ENCODE data around the gene PDE6B.

The PDE6B gene

DNA sequence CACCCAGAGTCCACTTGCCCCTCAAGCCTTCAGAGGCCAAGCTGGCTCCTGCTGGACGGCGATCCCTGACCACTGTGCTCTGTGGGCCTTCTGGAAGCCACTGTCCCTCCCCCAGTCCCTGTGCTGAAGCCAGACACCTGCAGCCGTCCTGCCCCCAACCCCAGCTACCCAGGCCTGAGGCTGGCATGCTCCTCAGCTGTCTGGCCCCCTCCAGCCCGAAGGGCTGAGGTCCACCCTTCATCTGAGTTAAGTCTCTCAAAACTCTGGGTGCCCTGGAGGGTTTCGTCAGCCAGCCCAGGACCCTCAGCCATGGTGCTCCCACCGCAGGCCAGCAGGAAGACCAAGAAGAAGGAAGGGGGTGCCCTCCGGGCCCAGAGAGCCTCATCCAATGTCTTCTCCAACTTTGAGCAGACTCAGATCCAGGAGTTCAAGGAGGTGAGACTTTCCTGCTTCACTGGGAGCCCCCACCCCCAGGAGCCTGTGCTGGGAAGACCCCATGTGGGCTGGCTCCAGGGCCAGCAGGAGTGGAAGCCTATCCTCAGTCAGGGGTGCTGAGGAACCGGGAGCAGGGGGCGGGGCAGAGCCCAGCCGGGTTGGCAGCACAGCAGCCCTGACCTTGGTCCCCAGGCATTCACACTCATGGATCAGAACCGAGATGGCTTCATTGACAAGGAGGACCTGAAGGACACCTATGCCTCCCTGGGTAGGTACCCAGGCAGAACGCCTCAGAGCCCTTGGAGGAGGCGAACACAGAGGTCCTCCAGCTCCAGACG is 53.1 kb downstream of the PDE6B start:
- Mint-ChIP-seq H3K36me3 (peaks cover under 1 to 5% of the 10 kb centered on the region in 2 donors), H3K4me3 (no peak overlapping the region), H3K4me1 (peaks cover 21 to 52% of the 10 kb centered on the region in 2 donors), H3K27ac (peak overlapping the region; percentile 25), H3K27me3 (peaks cover 0 to 1% of the 10 kb centered on the region in 2 donors), H3K9me3 (no peaks in the 10 kb centered on the region)
- ATAC-seq (replicated peaks) (no peak), DNase-seq (no peak)

DNA sequence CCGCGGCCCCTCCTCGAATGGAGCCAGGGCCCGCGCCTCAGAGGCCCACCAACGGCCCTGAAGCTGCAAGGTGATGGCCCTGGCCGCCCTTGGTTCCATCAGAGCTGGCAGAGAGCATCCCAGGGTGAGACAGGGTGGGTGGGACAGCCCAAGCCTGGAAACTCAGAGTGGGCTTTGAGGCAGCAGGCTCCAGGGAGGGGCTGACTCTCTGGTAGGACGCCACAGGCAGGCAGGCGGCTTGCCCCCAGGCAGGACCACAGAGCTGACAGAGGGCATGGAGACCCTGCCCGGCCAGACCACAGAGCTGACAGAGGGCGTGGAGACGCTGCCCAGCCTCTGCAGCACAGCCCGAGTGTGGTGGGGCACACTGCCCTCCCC is 53.7 kb downstream of the PDE6B start:
- H3K36me3 Mint-ChIP-seq: peaks cover 0 to 2% of the 10 kb centered on the region in 2 donors
- H3K9me3 Mint-ChIP-seq: no peaks in the 10 kb centered on the region
- no peak for DNase-seq
- H3K4me1 Mint-ChIP-seq: peaks cover 21 to 50% of the 10 kb centered on the region in 2 donors
- no peak overlapping the region for H3K27ac Mint-ChIP-seq
- peaks cover 0 to 7% of the 10 kb centered on the region in 2 donors for H3K27me3 Mint-ChIP-seq
- ATAC-seq (replicated peaks): no peak
- no peak overlapping the region for H3K4me3 Mint-ChIP-seq

DNA sequence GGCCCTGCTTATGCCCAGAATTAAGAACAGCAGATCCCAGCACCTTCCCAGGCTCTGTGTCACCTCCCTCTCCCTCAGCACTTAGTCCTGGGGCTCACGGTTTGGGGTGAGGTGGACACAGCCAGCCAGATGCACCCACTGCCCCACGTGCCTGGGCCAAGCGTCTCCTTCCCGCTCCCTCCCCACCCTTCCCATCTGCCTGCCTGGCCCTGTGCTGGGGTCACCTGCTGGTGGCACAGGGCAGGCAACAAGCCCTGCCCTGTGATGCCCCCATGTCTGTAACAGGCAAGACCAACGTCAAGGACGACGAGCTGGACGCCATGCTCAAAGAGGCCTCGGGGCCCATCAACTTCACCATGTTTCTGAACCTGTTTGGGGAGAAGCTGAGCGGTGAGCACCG is 54.3 kb downstream of the PDE6B start:
- DNase-seq (no peak), ATAC-seq (replicated peaks) (no peak)
- H3K27ac Mint-ChIP-seq: peak overlapping the region; percentile 14
- peaks cover 0 to 10% of the 10 kb centered on the region in 2 donors for H3K27me3 Mint-ChIP-seq
- peaks cover 21 to 50% of the 10 kb centered on the region in 2 donors for H3K4me1 Mint-ChIP-seq
- H3K9me3 Mint-ChIP-seq: no peaks in the 10 kb centered on the region
- H3K36me3 Mint-ChIP-seq: no peaks in the 10 kb centered on the region
- H3K4me3 Mint-ChIP-seq: no peak overlapping the region

- Mint-ChIP-seq H3K27ac (peak overlapping the region; percentile 94), H3K9me3 (no peaks in the 10 kb centered on the region), H3K36me3 (no peaks in the 10 kb centered on the region), H3K4me1 (peaks cover 21 to 47% of the 10 kb centered on the region in 2 donors), H3K27me3 (peaks cover 2 to 13% of the 10 kb centered on the region in 2 donors), H3K4me3 (peak overlapping the region; percentile 72 to 76)
- ATAC-seq (replicated peaks) (no peak), DNase-seq (no peak)
Measured at GRCh38 chr4:680091-680490, 54.7 kb downstream of the PDE6B start.

DNA sequence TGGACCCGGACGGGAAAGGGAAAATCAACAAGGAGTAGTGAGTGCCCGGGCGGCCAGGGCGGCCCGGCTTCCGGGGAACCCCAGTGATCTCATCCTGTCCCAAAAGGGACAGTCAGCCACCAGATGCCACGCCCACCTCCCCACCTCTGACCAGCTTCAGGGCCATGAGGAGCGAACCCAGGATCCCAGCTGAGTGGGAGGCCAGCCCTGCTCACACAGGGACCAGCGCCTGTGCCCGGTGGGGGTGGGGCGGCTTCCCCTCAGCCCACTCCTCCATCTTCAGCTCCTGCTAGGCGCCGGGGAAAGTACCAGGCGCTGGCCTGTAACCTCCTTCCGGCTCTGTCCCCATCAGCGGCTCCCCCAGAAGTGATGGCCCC is 55.2 kb downstream of the PDE6B start:
- ATAC-seq (replicated peaks): peak; percentile 2 to 17
- Mint-ChIP-seq H3K4me1 (peaks cover 18 to 43% of the 10 kb centered on the region in 2 donors), H3K27me3 (peaks cover 5 to 17% of the 10 kb centered on the region in 2 donors), H3K9me3 (no peaks in the 10 kb centered on the region), H3K4me3 (peak overlapping the region; percentile 72 to 76), H3K36me3 (no peaks in the 10 kb centered on the region), H3K27ac (peak overlapping the region; percentile 94)
- DNase-seq: no peak

DNA sequence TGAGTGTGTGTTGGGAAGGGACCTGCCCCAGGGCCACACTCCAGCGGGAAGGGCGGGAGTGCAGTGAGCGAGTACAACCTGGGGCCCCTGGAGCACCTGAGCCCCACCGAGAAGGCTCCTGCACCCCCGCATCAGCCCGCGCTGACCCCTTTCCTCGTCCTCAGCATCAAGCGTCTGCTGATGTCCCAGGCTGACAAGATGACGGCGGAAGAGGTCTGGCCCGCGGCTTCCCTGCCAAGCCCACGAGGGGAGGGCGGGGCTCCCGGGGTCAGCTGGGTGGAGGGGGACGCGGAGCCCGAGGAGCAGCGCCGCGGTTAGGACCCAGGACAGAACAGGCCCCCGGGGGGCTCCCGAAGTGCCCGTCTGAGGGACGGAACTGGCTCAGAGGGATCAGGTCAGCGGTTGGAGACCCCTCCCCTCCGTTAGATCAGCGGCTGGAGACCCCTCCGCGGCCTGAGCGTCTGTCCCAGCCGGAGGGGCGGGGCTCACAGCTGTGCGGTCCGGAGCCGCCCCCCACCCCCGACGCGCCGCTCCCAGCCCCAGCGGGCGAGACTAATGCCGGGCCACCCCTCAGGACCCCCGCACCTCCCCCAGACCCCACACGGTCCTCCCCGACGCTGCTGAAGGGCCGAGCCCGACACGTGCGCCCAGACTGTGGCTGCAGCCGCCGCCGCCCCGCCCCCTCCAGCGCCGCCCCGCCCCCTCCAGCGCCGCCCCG is 55.7 kb downstream of the PDE6B start:
- Mint-ChIP-seq H3K27ac (peak overlapping the region; percentile 94), H3K9me3 (no peaks in the 10 kb centered on the region), H3K27me3 (peaks cover 5 to 22% of the 10 kb centered on the region in 2 donors), H3K36me3 (no peaks in the 10 kb centered on the region), H3K4me3 (peak overlapping the region; percentile 72 to 76), H3K4me1 (peaks cover 15 to 38% of the 10 kb centered on the region in 2 donors)
- peak; percentile 61 to 63 for ATAC-seq (replicated peaks)
- no peak for DNase-seq

DNA sequence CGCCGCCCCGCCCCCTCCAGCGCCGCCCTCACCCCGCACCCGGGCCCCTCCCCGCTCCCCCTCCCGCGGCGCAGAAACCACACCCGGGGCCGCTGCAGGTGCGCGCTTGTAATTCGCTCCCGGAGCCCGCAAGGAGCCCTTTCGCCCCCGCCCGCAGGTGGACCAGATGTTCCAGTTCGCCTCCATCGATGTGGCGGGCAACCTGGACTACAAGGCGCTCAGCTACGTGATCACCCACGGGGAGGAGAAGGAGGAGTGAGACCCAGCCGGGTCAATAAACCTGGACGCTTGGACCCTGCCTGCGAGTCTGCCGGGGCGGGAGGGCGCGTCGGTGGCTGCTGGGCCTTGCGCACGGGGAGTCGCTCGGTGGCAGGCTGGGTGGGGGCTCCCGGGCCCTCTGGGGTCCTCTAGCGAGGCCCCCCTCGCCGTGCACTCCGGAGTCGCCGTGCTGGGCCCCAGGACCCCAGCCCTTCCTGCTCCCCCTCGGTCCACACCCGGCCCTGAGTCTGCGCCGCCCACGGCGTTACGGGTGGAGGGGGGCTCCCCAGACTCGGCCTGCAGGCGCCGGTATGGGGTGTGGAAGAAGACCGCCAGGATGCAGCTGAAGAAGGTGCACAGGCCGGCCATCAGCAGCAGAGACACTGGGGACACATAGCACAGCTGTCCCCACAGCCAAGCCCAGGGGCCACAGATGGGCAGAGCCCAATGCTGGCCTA is 56.5 kb downstream of the PDE6B start:
- no peaks in the 10 kb centered on the region for H3K36me3 Mint-ChIP-seq
- no peak overlapping the region for H3K4me3 Mint-ChIP-seq
- H3K27ac Mint-ChIP-seq: peak overlapping the region; percentile 20
- H3K9me3 Mint-ChIP-seq: no peaks in the 10 kb centered on the region
- H3K4me1 Mint-ChIP-seq: peaks cover 11 to 30% of the 10 kb centered on the region in 2 donors
- peaks cover 5 to 22% of the 10 kb centered on the region in 2 donors for H3K27me3 Mint-ChIP-seq
- peak in 1 of 2 donors; percentile 6 for ATAC-seq (replicated peaks)
- DNase-seq: no peak

- no peaks in the 10 kb centered on the region for H3K36me3 Mint-ChIP-seq
- H3K27me3 Mint-ChIP-seq: peaks cover 7 to 25% of the 10 kb centered on the region in 2 donors
- no peaks in the 10 kb centered on the region for H3K9me3 Mint-ChIP-seq
- H3K4me1 Mint-ChIP-seq: peaks cover 10 to 23% of the 10 kb centered on the region in 2 donors
- peak overlapping the region; percentile 31 to 39 for H3K4me3 Mint-ChIP-seq
- no peak for DNase-seq
- no peak for ATAC-seq (replicated peaks)
- peak overlapping the region; percentile 37 for H3K27ac Mint-ChIP-seq
Measured at GRCh38 chr4:682490-683172, 57.3 kb downstream of the PDE6B start.

GRCh38 chr4:683247-683897 is 58.0 kb downstream of the PDE6B start:
- DNase-seq: no peak
- Mint-ChIP-seq H3K9me3 (no peaks in the 10 kb centered on the region), H3K4me1 (peaks cover 11 to 25% of the 10 kb centered on the region in 2 donors), H3K27me3 (peaks cover 14 to 32% of the 10 kb centered on the region in 2 donors), H3K4me3 (peak overlapping the region in 1 of 2 donors; percentile 22), H3K27ac (no peak overlapping the region), H3K36me3 (no peaks in the 10 kb centered on the region)
- ATAC-seq (replicated peaks): peak in 1 of 2 donors; percentile 1

DNA sequence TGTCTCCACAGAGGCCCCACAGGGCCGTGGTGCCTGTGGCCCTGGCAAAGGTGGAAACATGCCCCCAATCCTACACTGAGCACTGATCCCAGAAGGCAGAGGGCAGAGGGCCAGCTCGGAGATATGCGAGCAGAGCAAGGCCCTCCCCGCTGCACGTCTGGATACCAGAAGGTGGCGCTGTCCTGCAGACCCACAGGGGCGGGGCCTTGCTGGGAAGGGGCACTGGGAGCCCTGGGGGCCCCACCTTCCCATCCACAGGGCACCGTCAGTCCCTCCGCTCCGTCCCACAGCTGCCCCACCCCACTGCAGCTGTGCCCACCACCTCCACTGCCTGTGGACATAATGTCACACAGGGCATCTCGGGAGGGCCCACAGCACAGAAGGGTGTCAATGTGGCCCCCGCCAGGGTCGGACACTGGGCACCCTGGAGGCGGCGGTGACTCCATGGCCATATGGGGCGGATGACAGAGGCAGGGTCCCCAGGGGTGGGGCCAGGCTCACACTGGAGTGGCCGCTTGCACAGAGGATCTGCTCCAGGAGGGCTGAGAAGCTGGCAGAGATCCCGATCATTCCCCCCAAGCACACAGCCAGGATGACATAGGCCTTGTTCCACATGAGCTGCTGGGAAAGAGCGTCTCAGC is 58.7 kb downstream of the PDE6B start:
- Mint-ChIP-seq H3K27ac (peak overlapping the region; percentile 43), H3K9me3 (no peaks in the 10 kb centered on the region), H3K27me3 (peaks cover 15 to 36% of the 10 kb centered on the region in 2 donors), H3K36me3 (no peaks in the 10 kb centered on the region), H3K4me1 (peaks cover 11 to 26% of the 10 kb centered on the region in 2 donors), H3K4me3 (no peak overlapping the region)
- DNase-seq: no peak
- ATAC-seq (replicated peaks): peak; percentile 19 to 35

- H3K27ac Mint-ChIP-seq: no peak overlapping the region
- peaks cover 15 to 36% of the 10 kb centered on the region in 2 donors for H3K27me3 Mint-ChIP-seq
- ATAC-seq (replicated peaks): no peak
- H3K36me3 Mint-ChIP-seq: no peaks in the 10 kb centered on the region
- DNase-seq: no peak
- H3K4me3 Mint-ChIP-seq: no peak overlapping the region
- H3K9me3 Mint-ChIP-seq: no peaks in the 10 kb centered on the region
- H3K4me1 Mint-ChIP-seq: peaks cover 10 to 31% of the 10 kb centered on the region in 2 donors
Measured at GRCh38 chr4:684623-685327, 59.4 kb downstream of the PDE6B start.

GRCh38 chr4:685679-686412 is 60.5 kb downstream of the PDE6B start:
- H3K27ac Mint-ChIP-seq: peak overlapping the region; percentile 31

More at GRCh38 chr4:685679-686412, 60.5 kb downstream of the PDE6B start:
- H3K4me1 Mint-ChIP-seq: peaks cover 3 to 25% of the 10 kb centered on the region in 2 donors
- H3K9me3 Mint-ChIP-seq: no peaks in the 10 kb centered on the region
- H3K36me3 Mint-ChIP-seq: peaks cover 0 to 2% of the 10 kb centered on the region in 2 donors
- ATAC-seq (replicated peaks) (no peak), DNase-seq (no peak)
- no peak overlapping the region for H3K4me3 Mint-ChIP-seq
- H3K27me3 Mint-ChIP-seq: peaks cover 20 to 45% of the 10 kb centered on the region in 2 donors
